Glomerular endothelial cell (primary cell): ENCODE data around the gene SRRD. TPM values are rescaled to one million over a fixed set of nuclear protein-coding genes. Genes with fewer than 3 reads are reported as not detected.

Experiments
- DNase-seq: peaks from one replicate; pipeline ENCODE4 v3.0.0-alpha.2; 2011; ENCODE audit warnings: low read depth, low spot score; ENCODE audit errors: extremely low read depth
- total RNA-seq: library from RNA; depleted of rRNA; stranded (reverse); fragments of >200 nt; gene quantifications from 2 replicates; pipeline ENCODE4 v1.2.3, GENCODE V29; 2015

The SRRD gene
- total RNA-seq, 1 donor from 2014 or later, result 17.0 TPM

- no peak for DNase-seq
Observed at GRCh38 chr22:26452236-26453016, 31.3 kb upstream of the SRRD start.

GRCh38 chr22:26453216-26453615 is 30.5 kb upstream of the SRRD start:
- DNase-seq, result no peak

GRCh38 chr22:26453812-26454500 is 29.7 kb upstream of the SRRD start:
- no peak for DNase-seq

GRCh38 chr22:26457661-26458272 is 25.9 kb upstream of the SRRD start:
- no peak for DNase-seq

- DNase-seq, result no peak
Observed at GRCh38 chr22:26460202-26460601, 23.5 kb upstream of the SRRD start.

GRCh38 chr22:26461188-26461810 is 22.4 kb upstream of the SRRD start:
- no peak for DNase-seq

- no peak for DNase-seq
Observed at GRCh38 chr22:26462051-26462450, 21.6 kb upstream of the SRRD start.

- no peak for DNase-seq
Observed at GRCh38 chr22:26462641-26463040, 21.0 kb upstream of the SRRD start.

GRCh38 chr22:26463101-26463661 is 20.5 kb upstream of the SRRD start:
- no peak for DNase-seq

GRCh38 chr22:26463688-26464087 is 20.0 kb upstream of the SRRD start:
- no peak for DNase-seq

- DNase-seq, result no peak
Observed at GRCh38 chr22:26464312-26464711, 19.4 kb upstream of the SRRD start.

- DNase-seq, result no peak
Observed at GRCh38 chr22:26466196-26466595, 17.5 kb upstream of the SRRD start.

GRCh38 chr22:26470807-26471206 is 12.9 kb upstream of the SRRD start:
- DNase-seq, result no peak

- no peak for DNase-seq
Observed at GRCh38 chr22:26471522-26471921, 12.2 kb upstream of the SRRD start.

GRCh38 chr22:26474682-26475081 is 9.0 kb upstream of the SRRD start:
- no peak for DNase-seq

GRCh38 chr22:26476705-26477340 is 6.9 kb upstream of the SRRD start:
- DNase-seq, result no peak

GRCh38 chr22:26477341-26477731 is 6.3 kb upstream of the SRRD start:
- no peak for DNase-seq

- DNase-seq, result no peak
Observed at GRCh38 chr22:26479043-26479791, 4.5 kb upstream of the SRRD start.

GRCh38 chr22:26479792-26480610 is 3.7 kb upstream of the SRRD start:
- DNase-seq, result no peak
